Cardiac muscle cell (in vitro differentiated cells and primary cell): Measurements from ENCODE around the gene HYAL2. TPM values are rescaled to one million over a fixed set of nuclear protein-coding genes. Genes with fewer than 3 reads are reported as not detected.
A peak's percentile ranks its signal among the peaks of the same experiment; 100 is the strongest.

Experiments
- DNase-seq, 2 donors: peaks; one replicate each; pipeline versions ENCODE4 v3.0.0 to v3.0.0-alpha.2; 2010 to 2017; ENCODE audit warnings: low read depth in 1 of 2, low spot score in 1 of 2
- H3K27ac ChIP-seq: fragments of 200-600 bp; sonication (generic); 2 replicates; pipeline ENCODE4 v1.5.1; 2016
- H3K27me3 ChIP-seq: fragments of 200-600 bp; sonication (generic); 2 replicates; pipeline ENCODE4 v1.6.0; 2016; ENCODE audit warnings: control low read depth
- H3K36me3 ChIP-seq: fragments of 200-600 bp; sonication (generic); 2 replicates; pipeline ENCODE4 v1.5.1; 2016; ENCODE audit warnings: control low read depth
- H3K4me1 ChIP-seq: fragments of 200-600 bp; sonication (generic); 2 replicates; pipeline ENCODE4 v1.8.1; 2017; ENCODE audit warnings: low read depth, mild to moderate bottlenecking, mixed run types
- H3K4me3 ChIP-seq: fragments of 200-600 bp; sonication (generic); 2 replicates; pipeline ENCODE4 v1.5.1; 2016; ENCODE audit warnings: mild to moderate bottlenecking
- H3K9me3 ChIP-seq: fragments of 200-600 bp; sonication (generic); 2 replicates; pipeline ENCODE4 v1.5.1; 2017; ENCODE audit warnings: low read depth, mild to moderate bottlenecking, control low read depth
- polyA plus RNA-seq: library from polyadenylated mRNA; unstranded; fragments of >200 nt; fragmentation: Nextera tagmentation; extraction: Ambion mirVana; gene quantifications from 2 replicates; pipeline ENCODE4 v1.2.1, GENCODE V29; 2016
- total RNA-seq: library from RNA; depleted of rRNA; stranded (reverse); fragments of >200 nt; gene quantifications from 2 replicates; pipeline ENCODE4 v1.2.3, GENCODE V29; 2016
- TF ChIP-seq, protein P1 (sequence below): IDR thresholded peaks from 2 replicates; pipeline ENCODE4 v1.5.1; 2012; ENCODE audit warnings: low read depth, mild to moderate bottlenecking, low read length

HYAL2 gene
- total and polyA plus RNA-seq, 2 experiments from 2014 or later: 88.3 to 124 TPM

DNA sequence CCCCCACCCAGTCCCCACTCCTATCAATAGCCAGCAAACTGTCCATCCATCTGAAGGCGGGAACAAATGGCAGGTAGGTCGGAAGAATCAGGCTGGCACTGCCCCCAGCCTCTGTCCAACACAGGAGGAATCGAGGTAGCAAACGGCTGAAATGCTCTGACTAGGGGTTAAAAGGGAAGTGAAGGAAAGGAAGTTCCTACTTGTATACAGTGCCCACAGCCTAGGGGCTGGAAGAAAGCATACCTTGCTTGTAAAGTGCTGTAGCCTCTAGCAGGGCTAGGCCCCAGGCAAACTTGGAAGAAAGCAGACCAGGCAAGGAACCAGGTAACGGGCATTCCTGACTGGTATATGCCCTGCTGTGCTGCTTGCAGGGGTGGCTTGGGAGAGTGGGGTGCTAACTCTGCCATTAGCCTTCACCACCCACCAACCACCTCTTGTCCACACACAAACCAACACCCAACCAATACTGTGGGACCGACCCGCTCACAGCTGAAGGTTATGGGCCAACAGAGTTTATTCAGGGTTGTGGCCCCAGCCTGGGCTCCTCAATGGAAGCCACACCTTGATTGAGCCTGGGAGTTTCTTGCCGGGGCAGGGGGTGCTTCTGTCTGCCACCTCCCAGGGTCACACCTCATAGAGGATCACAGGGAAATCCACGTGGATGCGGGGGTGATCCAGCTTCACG lies 3.1 kb upstream of the HYAL2 start:
- TF ChIP-seq, protein P1, sequence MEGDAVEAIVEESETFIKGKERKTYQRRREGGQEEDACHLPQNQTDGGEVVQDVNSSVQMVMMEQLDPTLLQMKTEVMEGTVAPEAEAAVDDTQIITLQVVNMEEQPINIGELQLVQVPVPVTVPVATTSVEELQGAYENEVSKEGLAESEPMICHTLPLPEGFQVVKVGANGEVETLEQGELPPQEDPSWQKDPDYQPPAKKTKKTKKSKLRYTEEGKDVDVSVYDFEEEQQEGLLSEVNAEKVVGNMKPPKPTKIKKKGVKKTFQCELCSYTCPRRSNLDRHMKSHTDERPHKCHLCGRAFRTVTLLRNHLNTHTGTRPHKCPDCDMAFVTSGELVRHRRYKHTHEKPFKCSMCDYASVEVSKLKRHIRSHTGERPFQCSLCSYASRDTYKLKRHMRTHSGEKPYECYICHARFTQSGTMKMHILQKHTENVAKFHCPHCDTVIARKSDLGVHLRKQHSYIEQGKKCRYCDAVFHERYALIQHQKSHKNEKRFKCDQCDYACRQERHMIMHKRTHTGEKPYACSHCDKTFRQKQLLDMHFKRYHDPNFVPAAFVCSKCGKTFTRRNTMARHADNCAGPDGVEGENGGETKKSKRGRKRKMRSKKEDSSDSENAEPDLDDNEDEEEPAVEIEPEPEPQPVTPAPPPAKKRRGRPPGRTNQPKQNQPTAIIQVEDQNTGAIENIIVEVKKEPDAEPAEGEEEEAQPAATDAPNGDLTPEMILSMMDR: no peak
- no peak for DNase-seq
- H3K4me3 ChIP-seq: no peak overlapping the region
- no peak overlapping the region for H3K27ac ChIP-seq
- H3K4me1 ChIP-seq: peaks cover 20% of the 10 kb centered on the region
- H3K9me3 ChIP-seq: no peaks in the 10 kb centered on the region
- H3K36me3 ChIP-seq: peaks cover 15% of the 10 kb centered on the region
- no peaks in the 10 kb centered on the region for H3K27me3 ChIP-seq

DNA sequence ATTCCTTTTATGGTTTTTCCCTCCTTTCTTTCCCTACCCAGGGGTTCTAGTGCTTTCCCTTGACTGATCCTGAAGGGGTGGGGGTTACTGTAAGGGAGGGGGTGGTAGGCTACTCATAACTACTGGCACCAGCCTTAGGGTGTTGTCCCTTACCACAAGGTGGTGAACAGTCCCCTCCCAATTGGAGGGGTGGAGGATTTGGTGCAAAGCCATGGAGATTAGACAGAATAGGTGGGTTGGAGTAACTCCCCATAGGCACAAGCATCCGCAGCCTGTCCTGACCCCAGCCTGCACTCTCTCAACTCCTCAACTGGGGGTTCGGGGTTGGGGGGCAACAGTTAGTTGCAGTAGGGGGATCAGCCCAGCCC lies 2.6 kb upstream of the HYAL2 start:
- no peaks in the 10 kb centered on the region for H3K27me3 ChIP-seq
- peaks cover 23% of the 10 kb centered on the region for H3K4me1 ChIP-seq
- TF ChIP-seq, protein P1: no peak
- no peak for DNase-seq
- H3K36me3 ChIP-seq: peaks cover 10% of the 10 kb centered on the region
- H3K27ac ChIP-seq: no peak overlapping the region
- no peaks in the 10 kb centered on the region for H3K9me3 ChIP-seq
- no peak overlapping the region for H3K4me3 ChIP-seq

DNA sequence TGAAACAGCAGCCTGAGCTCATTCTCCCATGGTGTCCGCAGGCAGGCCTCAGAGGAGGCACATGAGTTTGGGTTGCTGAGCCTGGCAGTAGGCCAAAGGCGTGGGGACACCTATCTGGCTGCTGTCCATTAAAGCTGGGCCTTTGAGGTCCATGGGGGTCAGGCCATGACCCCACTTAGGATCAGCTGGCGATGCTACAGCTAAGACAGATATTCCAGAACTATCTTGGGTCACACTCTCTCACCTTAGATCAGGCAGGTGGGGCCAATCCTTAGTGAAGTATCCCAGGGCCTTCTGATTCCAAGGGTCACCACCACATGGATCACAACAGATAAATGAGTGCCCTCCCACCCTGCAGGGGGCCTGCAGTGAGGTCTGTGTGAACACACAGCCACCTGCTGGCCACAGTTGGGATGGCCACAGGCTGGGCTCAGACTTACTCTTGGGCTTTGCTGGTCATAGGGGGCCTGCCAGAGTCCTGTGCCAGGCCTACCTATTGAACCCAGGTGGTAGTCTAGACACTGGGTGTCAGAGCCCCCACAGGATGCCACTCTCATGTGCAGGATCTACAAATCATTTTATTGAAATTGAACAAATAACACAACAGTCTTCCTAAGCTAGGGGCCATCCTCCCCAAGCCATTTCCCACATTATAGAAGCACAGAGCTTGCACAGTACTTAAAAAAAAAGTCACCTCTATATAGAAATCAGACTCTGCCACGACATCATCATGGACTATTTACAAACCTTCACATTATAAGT lies 2.0 kb upstream of the HYAL2 start:
- H3K9me3 ChIP-seq: no peaks in the 10 kb centered on the region
- H3K4me3 ChIP-seq: no peak overlapping the region
- TF ChIP-seq, protein P1: peak; percentile 88
- peak; percentile 73 to 74 for DNase-seq
- H3K27ac ChIP-seq: peak overlapping the region; percentile 32
- no peaks in the 10 kb centered on the region for H3K27me3 ChIP-seq
- peaks cover 29% of the 10 kb centered on the region for H3K4me1 ChIP-seq
- peaks cover 7% of the 10 kb centered on the region for H3K36me3 ChIP-seq

DNA sequence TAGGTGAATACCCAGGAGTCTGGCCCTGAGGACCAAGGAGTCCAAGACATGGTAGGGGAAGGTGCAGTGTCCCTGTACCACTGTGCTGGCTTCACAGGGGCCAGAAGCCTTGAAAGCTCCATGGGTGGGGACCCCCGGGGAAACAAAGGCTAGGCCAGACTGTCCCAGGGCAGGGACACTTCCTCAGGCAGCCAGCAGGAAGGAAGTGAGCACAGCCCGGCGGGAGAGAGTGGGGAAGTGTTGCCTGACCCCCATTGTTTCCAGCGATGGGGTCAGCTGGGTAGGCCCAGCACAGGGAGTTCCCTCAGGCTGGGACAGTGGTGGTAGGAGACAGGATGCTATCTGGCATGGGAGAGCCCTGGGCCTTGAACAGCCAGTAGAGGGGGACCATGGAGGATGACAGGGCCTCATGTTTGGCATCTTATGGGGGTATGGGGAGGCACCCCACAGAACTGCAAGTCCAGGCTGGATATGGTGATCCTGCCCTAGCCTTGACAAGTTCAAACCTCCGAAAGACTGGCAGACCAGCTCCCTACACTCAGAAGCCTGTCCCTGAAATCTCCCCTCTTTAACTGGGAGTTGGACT lies 1.2 kb upstream of the HYAL2 start:
- peaks cover 11% of the 10 kb centered on the region for H3K36me3 ChIP-seq
- H3K4me1 ChIP-seq: peaks cover 31% of the 10 kb centered on the region
- TF ChIP-seq, protein P1: no peak
- H3K9me3 ChIP-seq: no peaks in the 10 kb centered on the region
- no peak overlapping the region for H3K4me3 ChIP-seq
- DNase-seq: no peak
- peak overlapping the region; percentile 32 for H3K27ac ChIP-seq
- no peaks in the 10 kb centered on the region for H3K27me3 ChIP-seq

DNA sequence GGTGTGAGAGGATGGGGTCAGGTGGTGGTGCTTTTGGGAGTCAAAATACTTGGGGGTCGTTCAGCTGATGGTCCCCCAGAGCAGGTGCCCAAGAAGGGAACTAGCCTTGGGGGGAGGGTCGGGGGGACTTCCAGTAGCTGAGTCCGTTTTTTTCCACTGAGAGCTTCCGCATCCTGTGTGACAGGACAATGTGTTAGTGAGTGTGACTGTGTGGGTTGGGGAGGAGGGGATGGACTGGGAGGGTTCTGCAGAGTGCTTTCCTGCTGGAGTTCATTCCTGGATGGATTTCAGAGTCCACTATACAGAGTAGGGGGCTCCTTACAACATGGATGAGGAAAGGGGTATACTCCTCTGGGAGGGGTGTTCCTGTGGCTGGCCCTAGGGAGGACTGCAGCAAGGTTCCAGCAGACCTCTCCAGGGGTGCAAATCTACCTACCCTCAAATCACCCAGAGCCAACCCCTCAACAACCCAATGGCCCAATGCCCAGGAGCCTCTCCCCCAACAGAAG lies 601 bp upstream of the HYAL2 start:
- peak in 1 of 2 donors; percentile 34 for DNase-seq
- Histone ChIP-seq H3K4me1 (peaks cover 31% of the 10 kb centered on the region), H3K36me3 (peaks cover 14% of the 10 kb centered on the region), H3K4me3 (no peak overlapping the region), H3K27me3 (no peaks in the 10 kb centered on the region), H3K9me3 (no peaks in the 10 kb centered on the region), H3K27ac (no peak overlapping the region)
- TF ChIP-seq, protein P1: no peak
